WTC11 (cell line): ENCODE measurements around the gene ZNF763. TPM values are rescaled to one million over a fixed set of nuclear protein-coding genes. Genes with fewer than 3 reads are reported as not detected.

Experiments
- ATAC-seq: fragments of 200-7000 bp; cut with Tn5 transposase; 2 replicates; pipeline ENCODE4 v1.10.0; 2021; ENCODE audit warnings: mild to moderate bottlenecking, moderate library complexity
- CTCF ChIA-PET: fragments of 300-600 bp; sonication (Branson Sonifier 250); formaldehyde crosslinking; loops from one replicate; lab custom pipeline; 2021; ENCODE audit warnings: antibody characterized with exemption; lab: Charles Lee
- POLR2A ChIA-PET: fragments of 350-600 bp; sonication (Branson Sonifier 250); formaldehyde crosslinking; loops from one replicate; lab custom pipeline; 2021; ENCODE audit warnings: antibody characterized with exemption; lab: Charles Lee
- DNase-seq: peaks from one replicate; pipeline ENCODE4 v3.0.0; 2021; ENCODE audit warnings: low spot score
- H3K27ac Mint-ChIP-seq: 2 replicates; pipeline ENCODE4 v1.8.0; 2021; ENCODE audit warnings: mixed read lengths
- H3K27me3 Mint-ChIP-seq: 2 replicates; pipeline ENCODE4 v1.8.0; 2021; ENCODE audit warnings: low read depth, mild to moderate bottlenecking, moderate library complexity, mixed read lengths
- H3K36me3 Mint-ChIP-seq: 2 replicates; pipeline ENCODE4 v1.8.0; 2021; ENCODE audit warnings: mixed read lengths
- H3K4me1 Mint-ChIP-seq: 2 replicates; pipeline ENCODE4 v1.8.0; 2022; ENCODE audit warnings: mixed read lengths
- H3K4me3 Mint-ChIP-seq: 2 replicates; pipeline ENCODE4 v1.8.0; 2021; ENCODE audit warnings: mild to moderate bottlenecking, moderate library complexity, mixed read lengths
- H3K9me3 Mint-ChIP-seq: 2 replicates; pipeline ENCODE4 v1.8.0; 2021; ENCODE audit warnings: mixed read lengths
- CTCF ChIP-seq: fragments of 200-600 bp; IDR thresholded peaks from 2 replicates; pipeline ENCODE4 v1.8.0; 2022; ENCODE audit warnings: antibody characterized with exemption
- IRF2 ChIP-seq: sonication (generic); formaldehyde crosslinking; IDR thresholded peaks from 2 replicates; pipeline ENCODE4 v1.8.0; 2022; ENCODE audit warnings: low read depth, missing genetic modification reagents, borderline replicate concordance
- NR2C2 ChIP-seq: sonication (generic); formaldehyde crosslinking; IDR thresholded peaks from 2 replicates; pipeline ENCODE4 v1.8.0; 2022; ENCODE audit warnings: mild to moderate bottlenecking, missing genetic modification reagents
- NR3C1 ChIP-seq: sonication (generic); formaldehyde crosslinking; conservative IDR thresholded peaks from 2 replicates; pipeline ENCODE4 v1.8.1; 2023; ENCODE audit warnings: low read depth, mild to moderate bottlenecking, missing genetic modification reagents
- PREB ChIP-seq: sonication (generic); formaldehyde crosslinking; IDR thresholded peaks from 2 replicates; pipeline ENCODE4 v1.8.1; 2022; ENCODE audit warnings: mild to moderate bottlenecking, missing genetic modification reagents, moderate library complexity, borderline replicate concordance
- TP53 ChIP-seq: sonication (generic); formaldehyde crosslinking; IDR thresholded peaks from 2 replicates; pipeline ENCODE4 v1.8.1; 2023; ENCODE audit warnings: mild to moderate bottlenecking, missing genetic modification reagents
- ZNF281 ChIP-seq: sonication (generic); formaldehyde crosslinking; IDR thresholded peaks from 2 replicates; pipeline ENCODE4 v1.8.0; 2023; ENCODE audit warnings: mild to moderate bottlenecking, missing genetic modification reagents
- total RNA-seq: library from RNA; stranded (reverse); gene quantifications from 3 replicates; pipeline ENCODE4 v1.2.3, GENCODE V29; 2021
- TF ChIP-seq, protein P1 (sequence below): fragments of 250-450 bp; sonication (Bioruptor Pico); IDR thresholded peaks from 2 replicates; pipeline ENCODE4 v2.1.2; 2022; ENCODE audit warnings: mild to moderate bottlenecking, moderate library complexity
- TF ChIP-seq, protein P2 (sequence below): sonication (generic); formaldehyde crosslinking; IDR thresholded peaks from 2 replicates; pipeline ENCODE4 v1.8.0; 2022; ENCODE audit warnings: mild to moderate bottlenecking, missing genetic modification reagents
- TF ChIP-seq, protein P3 (sequence below): sonication (generic); formaldehyde crosslinking; IDR thresholded peaks from 2 replicates; pipeline ENCODE4 v1.8.1; 2022; ENCODE audit warnings: low read depth, missing genetic modification reagents, borderline replicate concordance
- TF ChIP-seq, protein P4 (sequence below): sonication (generic); formaldehyde crosslinking; IDR thresholded peaks from 2 replicates; pipeline ENCODE4 v1.8.0; 2022; ENCODE audit warnings: missing genetic modification reagents

ZNF763 gene
- total RNA-seq, 1 experiment from 2014 or later, result 2.9 TPM

DNA sequence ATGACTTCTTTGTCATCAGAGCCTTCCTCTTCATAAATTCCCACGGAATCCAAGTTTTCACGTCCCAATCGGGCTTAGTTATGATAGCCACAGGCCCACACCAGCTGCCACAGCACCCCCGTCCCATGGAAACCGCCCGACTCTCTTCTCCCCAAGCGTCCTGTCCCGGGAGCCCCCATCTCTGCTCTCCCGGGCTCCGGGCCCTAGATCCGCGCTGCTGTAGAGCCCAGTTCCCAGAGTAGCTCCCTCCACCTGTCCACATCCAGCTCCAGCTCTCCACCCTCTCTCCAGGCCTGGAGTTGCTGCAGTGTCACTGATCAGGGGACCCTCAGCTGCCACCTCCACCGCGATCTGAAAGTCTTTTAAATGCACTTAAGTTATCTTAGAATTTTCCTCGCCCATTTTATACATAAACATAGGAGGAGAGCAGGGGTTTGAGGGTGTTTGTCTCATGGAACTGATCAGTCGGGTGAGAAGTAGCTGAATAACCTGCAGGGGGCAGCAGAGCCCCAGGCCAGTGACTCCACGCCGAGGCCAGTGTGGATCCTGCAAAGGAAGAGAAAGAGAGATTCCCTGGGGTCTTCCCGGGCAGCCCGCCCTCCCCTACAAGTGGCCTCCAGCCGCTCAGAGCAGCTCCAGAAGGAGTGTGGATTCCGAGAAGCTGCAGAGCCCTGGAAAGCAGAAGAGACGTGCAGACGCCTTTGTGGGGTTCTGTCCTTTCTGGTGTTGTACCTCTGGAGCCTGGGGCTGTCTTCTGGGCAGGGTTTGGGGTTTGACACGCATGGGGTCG lies 1.1 kb upstream of the ZNF763 start:
- Mint-ChIP-seq H3K4me1 (peaks cover 22% of the 10 kb centered on the region), H3K27me3 (peaks cover 20% of the 10 kb centered on the region), H3K36me3 (no peaks in the 10 kb centered on the region), H3K4me3 (peak overlapping the region; percentile 82), H3K27ac (peak overlapping the region; percentile 85), H3K9me3 (peaks cover 6% of the 10 kb centered on the region; the same call in 1 of the 2 replicates)
- ChIA-PET CTCF (interaction anchor here (0.6 to 4.1 kb wide), 31 partner anchors 9 to 526 kb away, joined by 3 to 100 read pairs (median 6); partner anchors contain the start of genes ZNF136, ZNF20, ZNF433 and ZNF442), POLR2A (interaction anchor here (0.6 to 2.5 kb wide), 8 partner anchors 24 to 201 kb away, joined by 3 to 15 read pairs (median 3); partner anchors contain the start of genes ZNF433, ZNF625 and ZNF878)
- ATAC-seq (peak; percentile 60), DNase-seq (peak; percentile 91)
- peak; percentile 87 for TF ChIP-seq CTCF
- TF ChIP-seq, protein P1, sequence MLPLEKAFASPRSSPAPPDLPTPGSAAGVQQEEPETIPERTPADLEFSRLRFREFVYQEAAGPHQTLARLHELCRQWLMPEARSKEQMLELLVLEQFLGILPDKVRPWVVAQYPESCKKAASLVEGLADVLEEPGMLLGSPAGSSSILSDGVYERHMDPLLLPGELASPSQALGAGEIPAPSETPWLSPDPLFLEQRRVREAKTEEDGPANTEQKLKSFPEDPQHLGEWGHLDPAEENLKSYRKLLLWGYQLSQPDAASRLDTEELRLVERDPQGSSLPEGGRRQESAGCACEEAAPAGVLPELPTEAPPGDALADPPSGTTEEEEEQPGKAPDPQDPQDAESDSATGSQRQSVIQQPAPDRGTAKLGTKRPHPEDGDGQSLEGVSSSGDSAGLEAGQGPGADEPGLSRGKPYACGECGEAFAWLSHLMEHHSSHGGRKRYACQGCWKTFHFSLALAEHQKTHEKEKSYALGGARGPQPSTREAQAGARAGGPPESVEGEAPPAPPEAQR (CRISPR knock-in tag), result no peak
- no peak for TF ChIP-seq TP53 (CRISPR knock-in tag)

- DNase-seq, result peak; percentile 42
Measured at GRCh38 chr19:11964496-11964857, 363 bp upstream of the ZNF763 start.

GRCh38 chr19:11970174-11970573 lies 5.3 kb downstream of the ZNF763 start:
- ATAC-seq, result no peak
- peaks cover 9% of the 10 kb centered on the region for H3K9me3 Mint-ChIP-seq
- no peak for DNase-seq
- peaks cover 18% of the 10 kb centered on the region for H3K27me3 Mint-ChIP-seq
- H3K36me3 Mint-ChIP-seq, result no peaks in the 10 kb centered on the region
- H3K4me1 Mint-ChIP-seq, result peaks cover 8% of the 10 kb centered on the region
- H3K27ac Mint-ChIP-seq, result no peak overlapping the region
- ChIA-PET CTCF (interaction anchor here (1.1 kb wide), 1 partner anchor 15 kb away, joined by 3 read pairs; no protein-coding TSS in a partner anchor), POLR2A (no interaction called here)
- no peak overlapping the region for H3K4me3 Mint-ChIP-seq
- TF ChIP-seq NR2C2 (CRISPR knock-in tag) (no peak), NR3C1 (CRISPR knock-in tag) (no peak), PREB (CRISPR knock-in tag) (no peak), ZNF281 (no peak)
- TF ChIP-seq, protein P2, sequence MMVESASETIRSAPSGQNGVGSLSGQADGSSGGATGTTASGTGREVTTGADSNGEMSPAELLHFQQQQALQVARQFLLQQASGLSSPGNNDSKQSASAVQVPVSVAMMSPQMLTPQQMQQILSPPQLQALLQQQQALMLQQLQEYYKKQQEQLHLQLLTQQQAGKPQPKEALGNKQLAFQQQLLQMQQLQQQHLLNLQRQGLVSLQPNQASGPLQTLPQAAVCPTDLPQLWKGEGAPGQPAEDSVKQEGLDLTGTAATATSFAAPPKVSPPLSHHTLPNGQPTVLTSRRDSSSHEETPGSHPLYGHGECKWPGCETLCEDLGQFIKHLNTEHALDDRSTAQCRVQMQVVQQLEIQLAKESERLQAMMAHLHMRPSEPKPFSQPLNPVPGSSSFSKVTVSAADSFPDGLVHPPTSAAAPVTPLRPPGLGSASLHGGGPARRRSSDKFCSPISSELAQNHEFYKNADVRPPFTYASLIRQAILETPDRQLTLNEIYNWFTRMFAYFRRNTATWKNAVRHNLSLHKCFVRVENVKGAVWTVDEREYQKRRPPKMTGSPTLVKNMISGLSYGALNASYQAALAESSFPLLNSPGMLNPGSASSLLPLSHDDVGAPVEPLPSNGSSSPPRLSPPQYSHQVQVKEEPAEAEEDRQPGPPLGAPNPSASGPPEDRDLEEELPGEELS (CRISPR knock-in tag), result no peak

More at GRCh38 chr19:11964496-11964857, 363 bp upstream of the ZNF763 start:
- TF ChIP-seq, protein P3, sequence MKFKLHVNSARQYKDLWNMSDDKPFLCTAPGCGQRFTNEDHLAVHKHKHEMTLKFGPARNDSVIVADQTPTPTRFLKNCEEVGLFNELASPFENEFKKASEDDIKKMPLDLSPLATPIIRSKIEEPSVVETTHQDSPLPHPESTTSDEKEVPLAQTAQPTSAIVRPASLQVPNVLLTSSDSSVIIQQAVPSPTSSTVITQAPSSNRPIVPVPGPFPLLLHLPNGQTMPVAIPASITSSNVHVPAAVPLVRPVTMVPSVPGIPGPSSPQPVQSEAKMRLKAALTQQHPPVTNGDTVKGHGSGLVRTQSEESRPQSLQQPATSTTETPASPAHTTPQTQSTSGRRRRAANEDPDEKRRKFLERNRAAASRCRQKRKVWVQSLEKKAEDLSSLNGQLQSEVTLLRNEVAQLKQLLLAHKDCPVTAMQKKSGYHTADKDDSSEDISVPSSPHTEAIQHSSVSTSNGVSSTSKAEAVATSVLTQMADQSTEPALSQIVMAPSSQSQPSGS, result no peak
- no peak for TF ChIP-seq IRF2 (CRISPR knock-in tag)
- TF ChIP-seq, protein P4, sequence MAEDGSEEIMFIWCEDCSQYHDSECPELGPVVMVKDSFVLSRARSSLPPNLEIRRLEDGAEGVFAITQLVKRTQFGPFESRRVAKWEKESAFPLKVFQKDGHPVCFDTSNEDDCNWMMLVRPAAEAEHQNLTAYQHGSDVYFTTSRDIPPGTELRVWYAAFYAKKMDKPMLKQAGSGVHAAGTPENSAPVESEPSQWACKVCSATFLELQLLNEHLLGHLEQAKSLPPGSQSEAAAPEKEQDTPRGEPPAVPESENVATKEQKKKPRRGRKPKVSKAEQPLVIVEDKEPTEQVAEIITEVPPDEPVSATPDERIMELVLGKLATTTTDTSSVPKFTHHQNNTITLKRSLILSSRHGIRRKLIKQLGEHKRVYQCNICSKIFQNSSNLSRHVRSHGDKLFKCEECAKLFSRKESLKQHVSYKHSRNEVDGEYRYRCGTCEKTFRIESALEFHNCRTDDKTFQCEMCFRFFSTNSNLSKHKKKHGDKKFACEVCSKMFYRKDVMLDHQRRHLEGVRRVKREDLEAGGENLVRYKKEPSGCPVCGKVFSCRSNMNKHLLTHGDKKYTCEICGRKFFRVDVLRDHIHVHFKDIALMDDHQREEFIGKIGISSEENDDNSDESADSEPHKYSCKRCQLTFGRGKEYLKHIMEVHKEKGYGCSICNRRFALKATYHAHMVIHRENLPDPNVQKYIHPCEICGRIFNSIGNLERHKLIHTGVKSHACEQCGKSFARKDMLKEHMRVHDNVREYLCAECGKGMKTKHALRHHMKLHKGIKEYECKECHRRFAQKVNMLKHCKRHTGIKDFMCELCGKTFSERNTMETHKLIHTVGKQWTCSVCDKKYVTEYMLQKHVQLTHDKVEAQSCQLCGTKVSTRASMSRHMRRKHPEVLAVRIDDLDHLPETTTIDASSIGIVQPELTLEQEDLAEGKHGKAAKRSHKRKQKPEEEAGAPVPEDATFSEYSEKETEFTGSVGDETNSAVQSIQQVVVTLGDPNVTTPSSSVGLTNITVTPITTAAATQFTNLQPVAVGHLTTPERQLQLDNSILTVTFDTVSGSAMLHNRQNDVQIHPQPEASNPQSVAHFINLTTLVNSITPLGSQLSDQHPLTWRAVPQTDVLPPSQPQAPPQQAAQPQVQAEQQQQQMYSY (CRISPR knock-in tag), result 0 out of 2 replicates have a peak, but pooled peaks have one; percentile 42
- TF ChIP-seq, all 79 proteins: peak for 1
- Mint-ChIP-seq H3K4me1 (peaks cover 22% of the 10 kb centered on the region), H3K27ac (peak overlapping the region; percentile 85), H3K27me3 (peaks cover 20% of the 10 kb centered on the region), H3K9me3 (peaks cover 4% of the 10 kb centered on the region; the same call in 1 of the 2 replicates), H3K4me3 (peak overlapping the region; percentile 82), H3K36me3 (no peaks in the 10 kb centered on the region)
- CTCF ChIA-PET, result interaction anchor here (0.6 to 4.1 kb wide), 32 partner anchors 10 to 525 kb away, joined by 3 to 100 read pairs (median 6); partner anchors contain the start of genes ZNF136, ZNF20, ZNF433 and ZNF442
- ATAC-seq, result peak; percentile 29
- POLR2A ChIA-PET, result interaction anchor here (0.8 to 2.5 kb wide), 8 partner anchors 24 to 192 kb away, joined by 3 to 15 read pairs (median 4); partner anchors contain the start of genes ZNF20, ZNF433, ZNF625 and ZNF844
